Fibroblast of lung (primary cell): ENCODE measurements around the gene ZBTB40. TPM values are rescaled to one million over a fixed set of nuclear protein-coding genes. Genes with fewer than 3 reads are reported as not detected.

Experiments used
- DNase-seq, 2 donors: peaks; one replicate each; pipeline versions ENCODE4 v3.0.0 to v3.0.0-alpha.2; 2010; ENCODE audit warnings: low read depth in 2 of 2
- H2AFZ ChIP-seq: 2 replicates; pipeline ENCODE4 v1.5.1; 2012; ENCODE audit warnings: low read length, control low read depth, inconsistent platforms
- H3K27ac ChIP-seq: 2 replicates; pipeline ENCODE4 v1.5.1; 2011; ENCODE audit warnings: low read length, control low read depth; ENCODE audit not compliant: insufficient read depth
- H3K27me3 ChIP-seq: 2 replicates; pipeline ENCODE4 v1.5.1; 2011; ENCODE audit warnings: mild to moderate bottlenecking, low read length; ENCODE audit not compliant: control insufficient read depth, insufficient read depth
- H3K36me3 ChIP-seq: 2 replicates; pipeline ENCODE4 v1.5.1; 2011; ENCODE audit warnings: low read length; ENCODE audit not compliant: control insufficient read depth, insufficient read depth
- H3K4me1 ChIP-seq: 2 replicates; pipeline ENCODE4 v1.5.1; 2011; ENCODE audit warnings: low read length; ENCODE audit not compliant: control insufficient read depth, insufficient read depth; ENCODE audit errors: extremely low read depth
- H3K4me2 ChIP-seq: 2 replicates; pipeline ENCODE4 v1.5.1; 2011; ENCODE audit warnings: low read length, control low read depth; ENCODE audit not compliant: insufficient read depth; ENCODE audit errors: extremely low read depth
- H3K4me3 ChIP-seq, 4 experiments: fragments of 200-600 bp in 1 of 4; sonication (generic) in 1 of 4; replicated peaks in 1 of 4; 2 replicates each; pipeline ENCODE4 v1.5.1; 2011 to 2016; ENCODE audit warnings: low read length in 4 of 4, low read depth in 3 of 4, mild to moderate bottlenecking in 3 of 4, control low read depth in 2 of 4, inconsistent platforms in 1 of 4, mixed read lengths in 1 of 4; ENCODE audit not compliant: insufficient read depth in 1 of 4; ENCODE audit errors: control extremely low read depth in 1 of 4
- H3K79me2 ChIP-seq: 2 replicates; pipeline ENCODE4 v1.5.1; 2012; ENCODE audit warnings: mild to moderate bottlenecking, low read length, inconsistent platforms; ENCODE audit not compliant: control insufficient read depth, insufficient read depth
- H3K9ac ChIP-seq: 2 replicates; pipeline ENCODE4 v1.5.1; 2011; ENCODE audit warnings: mild to moderate bottlenecking, low read length, control low read depth; ENCODE audit not compliant: insufficient read depth
- H3K9me3 ChIP-seq: 2 replicates; pipeline ENCODE4 v1.5.1; 2012; ENCODE audit warnings: low read depth, low read length; ENCODE audit not compliant: control insufficient read depth, insufficient read depth
- H4K20me1 ChIP-seq: 2 replicates; pipeline ENCODE4 v1.5.1; 2011; ENCODE audit warnings: low read length; ENCODE audit not compliant: control insufficient read depth, insufficient read depth; ENCODE audit errors: extremely low read depth
- EZH2 ChIP-seq: IDR thresholded peaks from 2 replicates; pipeline ENCODE4 v1.5.1; 2012; ENCODE audit warnings: low read length, control low read depth, mild to moderate bottlenecking; ENCODE audit errors: missing control alignments
- polyA plus RNA-seq, 2 donors: library from polyadenylated mRNA; depleted of rRNA in 1 of 2; stranded (reverse) in 1 of 2; unstranded in 1 of 2; fragments of >200 nt; gene quantifications; 2 replicates each; pipeline ENCODE4 v1.2.1, GENCODE V29; 2011 to 2012; ENCODE audit warnings: missing spikeins in 1 of 2
- total RNA-seq: library from RNA; depleted of rRNA; stranded (reverse); fragments of >200 nt; gene quantifications from 2 replicates; pipeline ENCODE4 v1.2.1, GENCODE V29; 2014
- TF ChIP-seq, protein P1 (sequence below), 2 donors: IDR thresholded peaks in 1 of 2; conservative IDR thresholded peaks in 1 of 2; 1 replicate in 1 of 2; 2 replicates in 1 of 2; pipeline ENCODE4 v1.5.1; 2011 to 2012; ENCODE audit warnings: low read length in 2 of 2, control low read depth in 1 of 2, inconsistent platforms in 1 of 2, low read depth in 1 of 2, mild to moderate bottlenecking in 1 of 2

Gene ZBTB40
- total and polyA plus RNA-seq, 2 donors (not counting 1 experiment from before 2014, with no cell fraction given) = 3.4 to 12.4 TPM

DNA sequence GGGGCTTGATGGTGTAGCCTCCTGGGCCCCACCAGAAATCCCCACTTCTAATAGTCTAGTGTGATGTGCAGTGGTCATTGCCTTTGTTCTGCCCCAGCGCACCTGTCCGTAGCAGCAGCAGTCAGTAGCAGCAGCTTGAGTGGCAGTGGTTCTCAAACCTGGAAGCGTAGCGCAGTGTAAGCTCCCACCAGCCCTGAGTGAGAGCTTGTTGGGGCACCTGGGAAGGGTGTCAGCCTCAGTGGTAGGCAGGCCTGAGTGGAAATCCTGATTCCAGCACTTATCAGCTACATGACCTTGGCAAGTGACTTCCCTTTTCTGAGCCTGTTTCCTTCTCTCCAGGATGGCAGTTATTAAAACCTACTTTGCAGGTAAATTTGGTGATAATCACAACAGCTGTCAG, 70.0 kb downstream of the ZBTB40 start:
- Histone ChIP-seq H3K4me3 (no peak overlapping the region), H3K27me3 (no peaks in the 10 kb centered on the region), H3K9me3 (no peaks in the 10 kb centered on the region), H3K79me2 (no peaks in the 10 kb centered on the region), H3K9ac (no peak overlapping the region), H4K20me1 (no peaks in the 10 kb centered on the region), H3K4me1 (no peaks in the 10 kb centered on the region), H3K4me2 (no peak overlapping the region), H3K27ac (no peak overlapping the region), H3K36me3 (peaks cover 9% of the 10 kb centered on the region), H2AFZ (no peak overlapping the region)
- DNase-seq = no peak
- TF ChIP-seq EZH2 = no peak
- TF ChIP-seq, protein P1, sequence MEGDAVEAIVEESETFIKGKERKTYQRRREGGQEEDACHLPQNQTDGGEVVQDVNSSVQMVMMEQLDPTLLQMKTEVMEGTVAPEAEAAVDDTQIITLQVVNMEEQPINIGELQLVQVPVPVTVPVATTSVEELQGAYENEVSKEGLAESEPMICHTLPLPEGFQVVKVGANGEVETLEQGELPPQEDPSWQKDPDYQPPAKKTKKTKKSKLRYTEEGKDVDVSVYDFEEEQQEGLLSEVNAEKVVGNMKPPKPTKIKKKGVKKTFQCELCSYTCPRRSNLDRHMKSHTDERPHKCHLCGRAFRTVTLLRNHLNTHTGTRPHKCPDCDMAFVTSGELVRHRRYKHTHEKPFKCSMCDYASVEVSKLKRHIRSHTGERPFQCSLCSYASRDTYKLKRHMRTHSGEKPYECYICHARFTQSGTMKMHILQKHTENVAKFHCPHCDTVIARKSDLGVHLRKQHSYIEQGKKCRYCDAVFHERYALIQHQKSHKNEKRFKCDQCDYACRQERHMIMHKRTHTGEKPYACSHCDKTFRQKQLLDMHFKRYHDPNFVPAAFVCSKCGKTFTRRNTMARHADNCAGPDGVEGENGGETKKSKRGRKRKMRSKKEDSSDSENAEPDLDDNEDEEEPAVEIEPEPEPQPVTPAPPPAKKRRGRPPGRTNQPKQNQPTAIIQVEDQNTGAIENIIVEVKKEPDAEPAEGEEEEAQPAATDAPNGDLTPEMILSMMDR (conservative IDR thresholded peaks at IDR 0.05 in 1 of 2, IDR thresholded peaks at IDR 0.05 in 1 of 2; ENCODE audit: low read depth in 1 of 2, low read length in 2 of 2) = no peak

DNA sequence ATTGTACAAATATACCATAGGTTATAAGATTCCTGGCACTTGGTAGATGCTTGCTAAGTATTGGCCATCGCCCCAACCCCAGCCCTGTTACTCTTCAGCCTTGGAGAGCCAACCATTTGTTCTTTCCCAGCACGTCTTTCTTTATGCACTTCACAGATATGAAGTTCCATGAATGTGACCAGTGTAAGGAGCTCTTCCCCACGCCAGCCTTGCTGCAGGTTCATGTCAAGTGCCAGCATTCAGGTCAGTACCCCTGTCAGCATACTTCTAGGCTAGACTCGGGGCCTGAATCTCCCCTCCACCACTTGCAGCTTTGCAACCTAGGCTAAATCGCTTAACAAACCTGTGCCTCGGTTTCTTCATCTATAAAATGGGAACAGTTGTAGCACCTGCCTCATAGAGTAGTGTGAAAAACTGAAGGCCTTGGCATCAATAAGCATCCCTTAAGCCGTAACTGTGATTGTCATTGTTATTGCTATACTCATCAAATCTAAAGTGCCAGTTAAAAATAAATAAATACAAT, 70.6 kb downstream of the ZBTB40 start:
- no peaks in the 10 kb centered on the region for H3K79me2 ChIP-seq
- no peak for TF ChIP-seq EZH2
- TF ChIP-seq, protein P1 (conservative IDR thresholded peaks at IDR 0.05 in 1 of 2, IDR thresholded peaks at IDR 0.05 in 1 of 2; ENCODE audit: low read depth in 1 of 2, low read length in 2 of 2) = no peak

DNA sequence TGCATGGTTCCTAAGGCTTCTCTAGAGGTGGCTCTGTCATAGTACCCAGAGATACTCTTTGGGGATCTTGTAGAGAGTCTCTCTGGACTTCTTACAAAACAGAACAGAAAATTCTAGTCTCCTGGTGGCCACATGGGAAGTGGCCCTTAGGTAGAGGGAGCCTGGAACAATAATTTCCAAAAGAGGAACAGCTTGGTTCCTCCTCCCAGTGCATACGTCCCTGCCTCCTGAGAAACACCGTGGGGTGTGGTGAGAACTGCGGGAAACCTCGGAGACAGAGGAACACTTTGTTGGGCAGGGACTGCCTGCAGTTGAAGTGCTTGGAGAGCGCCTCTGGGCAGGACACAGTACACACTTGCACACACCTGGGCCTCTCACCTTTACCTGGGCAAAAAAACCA, 72.8 kb downstream of the ZBTB40 start:
- DNase-seq = no peak
- H3K4me2 ChIP-seq = no peak overlapping the region
- H3K4me3 ChIP-seq = no peak overlapping the region
- no peaks in the 10 kb centered on the region for H3K27me3 ChIP-seq
- H3K9ac ChIP-seq = no peak overlapping the region
- no peak overlapping the region for H2AFZ ChIP-seq
- H3K79me2 ChIP-seq = no peaks in the 10 kb centered on the region
- H3K36me3 ChIP-seq = peaks cover 7% of the 10 kb centered on the region
- H3K4me1 ChIP-seq = no peaks in the 10 kb centered on the region
- H4K20me1 ChIP-seq = no peaks in the 10 kb centered on the region
- no peak overlapping the region for H3K27ac ChIP-seq
- no peaks in the 10 kb centered on the region for H3K9me3 ChIP-seq
- no peak for TF ChIP-seq EZH2
- TF ChIP-seq, protein P1 (conservative IDR thresholded peaks at IDR 0.05 in 1 of 2, IDR thresholded peaks at IDR 0.05 in 1 of 2; ENCODE audit: low read depth in 1 of 2, low read length in 2 of 2) = no peak

More for the DNA sequence above, 70.6 kb downstream of the ZBTB40 start:
- no peak for DNase-seq
- H2AFZ ChIP-seq = no peak overlapping the region
- no peak overlapping the region for H3K4me2 ChIP-seq
- peaks cover 8% of the 10 kb centered on the region for H3K36me3 ChIP-seq
- no peak overlapping the region for H3K4me3 ChIP-seq
- H3K9ac ChIP-seq = no peak overlapping the region
- H3K27ac ChIP-seq = no peak overlapping the region
- no peaks in the 10 kb centered on the region for H4K20me1 ChIP-seq
- H3K4me1 ChIP-seq = no peaks in the 10 kb centered on the region
- H3K9me3 ChIP-seq = no peaks in the 10 kb centered on the region
- H3K27me3 ChIP-seq = no peaks in the 10 kb centered on the region
